Measurements from ENCODE around the gene GON7.
"Not testable (repeated sequence)": the region's sequence is repeated elsewhere in the genome, so short reads cannot be mapped to it uniquely, and the experiment has no call there.

Gene GON7
- long read RNA-seq, donor 1, transcript GON7-201 (2 exons, 1,154 nt): major isoform, 31 of 31 reads
- long read RNA-seq, donor 1, partial matches to known transcripts: 0 of 31 reads
- long read RNA-seq, donor 1, other reads (novel, unspliced or antisense): 0 of 31 reads
- long read RNA-seq, donor 2, transcript GON7-201 (2 exons, 1,154 nt): major isoform, 20 of 20 reads
- long read RNA-seq, donor 2, partial matches to known transcripts: 0 of 20 reads
- long read RNA-seq, donor 2, other reads (novel, unspliced or antisense): 0 of 20 reads
- long read RNA-seq, donor 3, transcript GON7-201 (2 exons, 1,154 nt): major isoform, 6 of 11 reads
- long read RNA-seq, donor 3, partial matches to known transcripts: 0 of 11 reads
- long read RNA-seq, donor 3, other reads (novel, unspliced or antisense): 5 of 11 reads
- long read RNA-seq, donor 4, transcript GON7-201 (2 exons, 1,154 nt): major isoform, 8 of 8 reads
- long read RNA-seq, donor 4, partial matches to known transcripts: 0 of 8 reads
- long read RNA-seq, donor 4, other reads (novel, unspliced or antisense): 0 of 8 reads
- long read RNA-seq, donor 5, transcript GON7-201 (2 exons, 1,154 nt): major isoform, 28 of 29 reads
- long read RNA-seq, donor 5, partial matches to known transcripts: 0 of 29 reads
- long read RNA-seq, donor 5, other reads (novel, unspliced or antisense): 0 of 29 reads
- long read RNA-seq, donor 6, transcript GON7-201 (2 exons, 1,154 nt): major isoform, 17 of 17 reads
- long read RNA-seq, donor 6, partial matches to known transcripts: 0 of 17 reads
- long read RNA-seq, donor 6, other reads (novel, unspliced or antisense): 0 of 17 reads
- long read RNA-seq, donor 7: 0 reads
- long read RNA-seq, donor 8, transcript GON7-201 (2 exons, 1,154 nt): major isoform, 16 of 17 reads
- long read RNA-seq, donor 8, partial matches to known transcripts: 0 of 17 reads
- long read RNA-seq, donor 8, other reads (novel, unspliced or antisense): 0 of 17 reads

- DNase-seq: peak; percentile 93
These were observed at the start of gene GON7, which contains the start of gene UBR7 for GRCh38 chr14:93206793-93207467. Gene GON7 (minus strand): TSS chr14:93207065. CDS start chr14:93207037, 28 bp downstream. Gene UBR7 (plus strand): TSS chr14:93207256. CDS start chr14:93207292, 36 bp downstream.

- no peak for DNase-seq
These were observed 42.4 kb upstream of the GON7 start for GRCh38 chr14:93249128-93249831.

- DNase-seq: no peak
These were observed 39.7 kb upstream of the GON7 start for GRCh38 chr14:93246534-93246933.

- no peak for DNase-seq
These were observed 39.0 kb upstream of the GON7 start for GRCh38 chr14:93245764-93246420.

GRCh38 chr14:93240678-93241000 lies 33.8 kb upstream of the GON7 start:
- DNase-seq: no peak

GRCh38 chr14:93239869-93240677 lies 33.2 kb upstream of the GON7 start:
- no peak for DNase-seq

GRCh38 chr14:93234798-93235197 lies 27.9 kb upstream of the GON7 start:
- DNase-seq: no peak

- not testable (repeated sequence) for DNase-seq
These were observed 26.2 kb upstream of the GON7 start for GRCh38 chr14:93233078-93233477.

GRCh38 chr14:93232159-93232558 lies 25.3 kb upstream of the GON7 start:
- DNase-seq: no peak

- DNase-seq: peak; percentile 68
These were observed 24.5 kb upstream of the GON7 start for GRCh38 chr14:93231129-93231979.

- DNase-seq: no peak
These were observed 23.7 kb upstream of the GON7 start for GRCh38 chr14:93230539-93230938.

GRCh38 chr14:93228550-93228949 lies 21.7 kb upstream of the GON7 start:
- DNase-seq: no peak

GRCh38 chr14:93223565-93223964 lies 16.7 kb upstream of the GON7 start:
- no peak for DNase-seq

GRCh38 chr14:93220509-93220908 lies 13.6 kb upstream of the GON7 start:
- no peak for DNase-seq

- no peak for DNase-seq
These were observed 12.3 kb upstream of the GON7 start for GRCh38 chr14:93219103-93219726.

GRCh38 chr14:93214598-93214997 lies 7.7 kb upstream of the GON7 start:
- DNase-seq: no peak

GRCh38 chr14:93212432-93212831 lies 5.6 kb upstream of the GON7 start:
- no peak for DNase-seq

GRCh38 chr14:93207468-93208308 lies 823 bp upstream of the GON7 start:
- no peak for DNase-seq
